GM12892 (cell line): ENCODE results near the gene TRPC4.

Source experiments
- DNase-seq: peaks from one replicate; pipeline ENCODE4 v3.0.0; 2011; ENCODE audit not compliant: insufficient read length
- FAIRE-seq: peaks from 2 replicates; lab custom pipeline; 2011; peaks lifted over from hg19 to GRCh38; lab: Jason Lieb, UNC
- POLR2A ChIP-seq: IDR thresholded peaks from 2 replicates; pipeline ENCODE4 v1.6.1; 2011; ENCODE audit warnings: low read depth, low read length, control low read depth
- POLR2AphosphoS5 ChIP-seq: IDR thresholded peaks from 2 replicates; pipeline ENCODE4 v1.6.1; 2011; ENCODE audit warnings: low read depth, low read length, control low read depth
- TAF1 ChIP-seq: IDR thresholded peaks from 2 replicates; pipeline ENCODE4 v1.6.1; 2011; ENCODE audit warnings: low read depth, mild to moderate bottlenecking, control low read depth, low read length, borderline replicate concordance

The TRPC4 gene

DNA sequence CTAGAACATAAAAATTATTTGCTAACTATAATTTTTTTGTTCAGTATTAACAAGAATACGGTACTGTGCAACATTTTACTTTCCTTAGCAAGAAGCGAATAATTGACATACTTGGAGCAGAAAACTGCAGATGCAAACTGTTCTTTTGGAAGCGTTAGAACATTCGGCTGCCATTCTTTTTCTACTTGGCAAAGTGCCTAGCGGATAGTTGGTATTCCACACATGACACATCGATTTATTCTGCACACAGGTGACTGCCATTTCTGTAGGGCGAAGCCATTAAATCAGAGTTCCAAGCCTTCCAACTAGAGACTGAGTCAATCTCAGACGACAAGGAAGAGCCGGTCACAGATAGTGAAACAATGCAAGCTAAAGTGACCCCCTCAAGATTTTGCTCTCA, 117.4 kb downstream of the TRPC4 start:
- no peak for DNase-seq
- no peak for FAIRE-seq
- TF ChIP-seq TAF1 (no peak), POLR2A (no peak), POLR2AphosphoS5 (no peak)

DNA sequence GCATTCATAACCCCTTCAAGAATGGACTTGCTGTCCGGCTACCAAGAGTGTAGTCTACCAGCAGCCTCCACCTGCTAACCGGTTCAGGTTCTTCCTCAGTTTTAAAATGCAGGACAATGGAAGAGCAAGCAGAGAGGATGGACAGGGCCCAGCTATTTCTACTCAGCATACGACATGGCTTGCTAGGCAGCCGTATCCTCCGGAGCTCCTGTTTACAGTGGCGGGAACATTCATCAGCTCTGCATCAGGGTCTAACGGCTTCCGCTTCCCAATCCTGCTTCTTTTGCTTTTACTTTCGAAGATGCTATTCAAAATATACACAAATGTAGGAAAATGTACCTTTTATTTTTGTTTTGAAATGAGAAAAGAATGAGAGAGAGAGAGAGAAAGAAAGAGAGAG, 118.5 kb downstream of the TRPC4 start:
- no peak for FAIRE-seq
- DNase-seq, result no peak
- no peak for TF ChIP-seq TAF1
- no peak for TF ChIP-seq POLR2AphosphoS5
- no peak for TF ChIP-seq POLR2A

DNA sequence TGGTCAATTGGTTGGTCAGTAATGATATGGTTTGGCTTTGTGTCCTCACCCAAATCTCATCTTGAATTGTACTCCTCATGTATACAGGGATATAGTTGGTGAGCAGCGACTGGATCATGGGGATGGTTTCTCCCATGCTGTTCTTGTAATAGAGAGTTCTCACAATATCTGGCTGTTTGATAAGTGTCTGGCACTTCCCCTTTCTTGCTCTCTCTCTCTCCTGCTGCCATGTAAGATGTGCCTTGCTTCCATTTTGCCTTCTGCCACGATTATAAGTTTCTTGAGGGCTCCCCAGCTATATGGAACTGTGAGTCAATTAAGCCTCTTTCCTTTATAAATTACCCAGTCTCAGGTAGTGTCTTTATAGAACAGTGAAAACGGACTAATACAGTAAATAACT, 120.7 kb downstream of the TRPC4 start:
- no peak for DNase-seq
- FAIRE-seq, result no peak
- TF ChIP-seq POLR2A (no peak), POLR2AphosphoS5 (no peak), TAF1 (no peak)

DNA sequence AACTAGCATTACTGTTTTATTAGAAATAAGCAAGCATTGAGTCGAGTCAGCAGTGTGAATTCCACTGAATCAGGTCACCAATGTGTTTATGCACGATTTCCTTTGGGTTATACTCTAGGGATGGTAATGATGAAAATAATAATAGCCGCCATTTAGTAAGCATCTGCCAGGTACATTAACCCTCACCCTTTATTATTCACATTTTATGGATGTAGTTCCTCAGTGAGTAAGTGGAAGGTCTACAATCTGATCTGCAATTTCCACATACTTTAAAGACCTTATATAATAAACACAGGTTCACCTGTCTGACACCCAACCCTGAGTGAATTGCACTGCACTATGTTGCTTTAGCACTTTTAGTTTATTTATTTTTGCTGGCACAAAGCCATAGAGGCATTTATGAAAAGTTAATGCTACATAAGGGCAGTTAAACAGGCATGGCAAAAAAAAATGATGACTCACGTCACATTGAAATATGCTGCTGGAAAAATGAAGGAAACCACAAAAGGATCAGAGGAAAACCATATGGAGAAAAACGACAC, 122.4 kb downstream of the TRPC4 start:
- DNase-seq (no peak), FAIRE-seq (no peak)
- no peak for TF ChIP-seq TAF1
- TF ChIP-seq POLR2AphosphoS5, result no peak
- TF ChIP-seq POLR2A, result no peak

DNA sequence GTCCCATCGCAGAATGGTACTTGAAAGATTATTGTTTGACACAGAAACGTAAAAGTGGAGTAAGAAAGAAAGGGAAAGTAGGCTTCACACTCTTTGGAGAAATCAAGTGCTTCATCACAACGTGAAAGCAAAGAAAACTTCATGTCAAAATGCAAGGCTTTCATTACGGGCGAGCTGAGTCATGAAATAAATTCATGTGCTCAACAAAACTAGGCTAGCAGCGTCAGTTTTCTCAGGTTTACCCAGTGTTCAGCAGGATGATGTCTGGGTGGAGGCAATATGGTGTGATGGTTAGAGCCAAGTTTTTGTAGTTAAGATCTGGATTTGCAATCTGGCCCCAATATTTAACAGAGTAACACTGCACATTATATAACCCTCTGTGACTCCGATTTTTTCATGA, 128.0 kb downstream of the TRPC4 start:
- FAIRE-seq, result no peak
- no peak for DNase-seq
- TF ChIP-seq POLR2AphosphoS5 (no peak), POLR2A (no peak), TAF1 (no peak)

DNA sequence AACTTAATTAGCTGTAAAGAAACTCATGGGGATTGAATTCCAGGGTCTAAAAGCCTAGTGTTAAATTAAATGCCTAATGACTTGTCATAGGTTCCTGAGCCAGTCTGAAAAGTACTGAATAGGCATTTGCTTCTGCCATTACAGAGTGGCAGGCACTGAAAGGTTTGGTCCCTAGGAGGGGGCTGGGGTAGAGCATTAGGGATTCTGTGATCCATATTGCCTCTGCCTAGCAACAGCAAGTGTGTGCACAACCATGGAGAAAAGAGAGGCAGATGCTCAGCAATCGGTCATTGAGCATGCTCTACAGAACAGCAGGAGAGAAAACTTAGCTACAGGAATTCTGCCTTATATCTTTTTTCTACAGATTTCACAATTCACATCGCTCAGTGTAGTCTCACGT, 133.5 kb downstream of the TRPC4 start:
- FAIRE-seq, result no peak
- no peak for TF ChIP-seq TAF1
- no peak for TF ChIP-seq POLR2A
- no peak for TF ChIP-seq POLR2AphosphoS5
- DNase-seq, result no peak

DNA sequence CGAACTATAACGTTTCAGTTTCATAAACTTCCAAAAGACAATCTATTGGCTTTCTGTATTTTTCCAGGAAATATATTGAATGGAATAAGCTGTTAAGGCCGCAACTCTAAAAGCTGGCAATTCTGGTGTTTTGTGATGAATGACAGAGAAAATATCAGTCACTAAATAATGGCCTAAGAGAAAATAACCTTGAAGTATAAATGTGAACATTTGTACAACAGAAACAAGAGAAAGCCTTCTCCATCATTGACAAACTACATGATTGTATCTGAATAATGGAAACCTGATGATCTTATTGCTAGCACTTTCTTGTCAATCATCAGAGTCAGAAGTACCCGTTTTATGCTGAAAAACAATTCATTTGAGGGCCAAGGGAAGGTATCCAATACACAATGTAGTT, 134.3 kb downstream of the TRPC4 start:
- DNase-seq, result no peak
- TF ChIP-seq POLR2AphosphoS5 (no peak), POLR2A (no peak), TAF1 (no peak)
- FAIRE-seq, result no peak

DNA sequence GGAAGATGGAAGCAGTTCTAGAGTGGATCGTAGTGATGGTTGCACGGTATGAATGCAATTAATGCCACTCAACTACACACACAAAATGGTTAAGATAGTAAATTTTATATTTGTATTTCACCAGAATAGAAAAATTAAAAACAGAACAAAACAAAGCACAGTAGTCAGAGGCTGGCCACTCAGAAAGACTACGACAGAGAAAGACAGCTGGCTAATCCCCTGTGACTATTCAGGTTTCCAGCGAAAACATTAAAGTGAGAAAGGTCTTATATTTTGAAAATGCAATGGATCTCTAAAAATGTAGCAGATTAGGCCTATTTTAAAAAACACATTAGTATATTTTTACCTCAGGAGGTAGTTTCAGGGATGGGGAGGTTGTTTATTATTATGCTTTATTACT, 139.7 kb downstream of the TRPC4 start:
- no peak for TF ChIP-seq TAF1
- TF ChIP-seq POLR2AphosphoS5, result no peak
- TF ChIP-seq POLR2A, result no peak
- no peak for FAIRE-seq

DNA sequence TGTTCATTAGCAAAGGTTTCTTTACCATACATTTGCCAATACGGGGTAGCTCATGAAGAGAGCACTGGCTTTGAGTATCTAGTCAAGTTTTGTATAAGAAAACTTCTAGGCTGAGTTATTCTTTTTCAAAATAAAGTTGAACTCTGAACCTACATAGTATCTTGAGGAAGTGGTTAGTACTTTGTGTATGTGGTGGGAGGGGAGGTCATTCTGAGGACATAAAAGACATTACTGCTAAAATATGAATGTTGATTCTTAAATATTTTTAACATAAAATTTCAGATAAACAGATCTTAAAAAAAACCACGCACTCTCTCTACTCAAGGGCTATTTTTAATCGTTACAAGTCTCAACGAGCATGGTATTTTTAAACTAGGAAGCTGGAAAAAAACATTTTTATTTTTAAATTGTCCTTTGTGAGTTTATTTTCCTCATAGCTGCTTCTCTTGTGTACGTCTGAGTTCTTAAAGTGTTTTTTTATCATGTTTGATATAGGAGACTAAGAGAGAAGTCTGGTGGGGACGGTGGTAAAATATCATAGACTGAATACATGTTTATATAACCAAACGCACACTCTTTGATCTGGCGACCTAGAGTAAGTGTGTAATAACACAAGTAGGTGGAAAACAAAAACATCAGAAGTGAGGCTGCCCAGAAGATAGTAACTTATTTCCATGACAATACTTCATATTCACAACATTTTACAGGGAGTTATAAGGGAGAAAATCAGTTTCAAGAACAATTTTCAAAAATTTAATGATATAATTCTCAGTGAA, 153.0 kb downstream of the TRPC4 start:
- DNase-seq (no peak), FAIRE-seq (no peak)
- TF ChIP-seq POLR2AphosphoS5 (no peak), POLR2A (no peak), TAF1 (no peak)

More for the DNA sequence above, 139.7 kb downstream of the TRPC4 start:
- no peak for DNase-seq

DNA sequence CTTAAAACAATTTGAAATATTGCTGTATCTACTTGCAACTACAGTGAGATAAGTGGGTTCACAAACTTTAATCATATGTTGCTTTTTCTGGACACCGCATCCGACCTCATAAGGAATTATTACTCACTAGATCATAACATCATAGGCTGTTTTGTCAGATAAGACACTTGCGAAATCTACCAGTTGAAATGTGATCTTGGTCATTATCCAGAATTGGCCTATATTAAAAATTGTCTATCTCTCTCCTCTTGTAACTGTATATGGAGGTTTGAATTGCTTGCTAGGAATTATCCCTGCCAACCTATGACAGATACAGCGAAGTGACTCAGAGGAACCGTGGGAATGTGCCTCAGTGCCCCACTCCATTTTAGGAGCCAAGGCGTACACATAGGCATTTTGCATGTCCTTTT, 154.0 kb downstream of the TRPC4 start:
- FAIRE-seq (no peak), DNase-seq (no peak)
- TF ChIP-seq TAF1, result no peak
- no peak for TF ChIP-seq POLR2A
- TF ChIP-seq POLR2AphosphoS5, result no peak

DNA sequence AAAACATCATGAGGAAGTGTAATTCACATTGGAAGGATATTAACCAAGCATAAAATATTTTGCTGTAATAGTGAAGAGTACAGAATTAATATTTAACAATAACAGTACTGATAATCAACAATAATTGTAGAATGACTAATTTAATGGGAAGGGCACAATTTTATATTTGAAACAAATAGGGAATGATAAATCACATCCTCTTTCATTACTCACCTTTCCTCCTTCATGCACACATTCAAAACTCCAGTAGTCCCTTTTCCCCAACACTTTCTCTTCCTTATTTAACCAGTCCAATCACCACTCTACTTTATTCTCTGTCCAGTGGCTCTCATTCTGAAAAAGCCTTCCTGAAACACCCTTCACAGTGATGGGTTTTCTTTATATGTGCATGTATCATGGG, 160.3 kb downstream of the TRPC4 start:
- FAIRE-seq, result no peak
- no peak for TF ChIP-seq TAF1
- TF ChIP-seq POLR2AphosphoS5, result no peak
- TF ChIP-seq POLR2A, result no peak
- no peak for DNase-seq

DNA sequence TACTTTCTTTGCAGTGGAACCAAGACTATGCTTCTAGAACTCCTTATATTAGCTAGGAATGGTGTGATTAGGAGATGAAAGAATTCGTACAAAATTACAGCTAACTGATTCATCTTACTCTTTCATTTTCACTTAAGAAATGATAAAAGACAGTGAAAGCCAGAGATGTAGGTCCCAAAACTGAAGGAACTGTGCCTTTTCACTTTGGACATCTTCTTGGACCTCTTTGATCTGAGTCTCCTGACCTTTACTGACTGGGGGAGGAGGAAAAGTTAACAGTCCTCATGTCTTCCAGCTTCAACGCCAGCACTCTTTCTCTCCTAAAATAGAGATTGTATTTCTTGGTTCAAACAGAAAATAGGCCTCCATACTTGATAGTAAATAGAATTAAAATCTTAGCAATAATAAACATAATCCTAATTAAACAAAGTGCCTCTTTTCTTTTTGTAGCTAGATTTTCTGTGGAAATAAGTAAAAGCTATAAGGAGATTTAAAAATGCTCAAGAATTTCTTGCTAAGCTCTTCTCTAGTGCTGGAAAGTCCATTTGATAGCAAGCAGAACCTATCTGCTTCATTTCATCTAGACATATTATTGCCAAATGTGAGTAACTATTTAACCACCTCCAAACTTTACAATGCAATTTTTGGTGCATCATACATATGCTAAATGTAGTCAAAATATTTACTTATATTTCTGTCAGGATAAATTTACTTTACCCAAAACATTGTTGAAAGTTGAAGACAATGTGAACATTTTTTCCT, 161.7 kb downstream of the TRPC4 start:
- TF ChIP-seq TAF1, result no peak
- DNase-seq (no peak), FAIRE-seq (no peak)

DNA sequence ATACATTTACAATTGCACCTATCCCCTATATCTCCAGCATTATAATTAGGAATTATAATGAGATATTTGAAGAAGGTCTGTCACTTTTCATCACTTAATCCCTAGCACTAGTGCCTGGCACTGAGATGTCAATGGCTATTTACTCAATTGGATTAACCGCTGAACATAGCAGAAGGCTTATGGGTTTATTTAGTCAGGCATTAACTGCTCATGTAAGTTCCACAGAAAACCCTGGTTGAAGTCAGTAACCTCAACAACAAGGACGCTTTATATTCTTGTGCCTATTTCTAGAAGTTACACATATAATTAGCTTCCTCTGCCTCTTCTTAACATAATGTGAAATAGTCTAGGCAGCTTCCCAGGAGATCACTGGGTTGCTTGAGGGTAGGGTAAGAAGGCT, 163.5 kb downstream of the TRPC4 start:
- FAIRE-seq, result no peak
- no peak for DNase-seq
- TF ChIP-seq TAF1 (no peak), POLR2AphosphoS5 (no peak), POLR2A (no peak)
